Activated T-cell treated with anti-CD3 and anti-CD28 coated beads for 24 hours (primary cell): ENCODE measurements around the gene HERC4.
"Not testable (repeated sequence)": the region's sequence is repeated elsewhere in the genome, so short reads cannot be mapped to it uniquely, and the experiment has no call there.

Source experiments
- DNase-seq: peaks from one replicate; pipeline ENCODE4 v3.0.0-alpha.2; 2020; ENCODE audit warnings: low read depth

Gene HERC4

DNA sequence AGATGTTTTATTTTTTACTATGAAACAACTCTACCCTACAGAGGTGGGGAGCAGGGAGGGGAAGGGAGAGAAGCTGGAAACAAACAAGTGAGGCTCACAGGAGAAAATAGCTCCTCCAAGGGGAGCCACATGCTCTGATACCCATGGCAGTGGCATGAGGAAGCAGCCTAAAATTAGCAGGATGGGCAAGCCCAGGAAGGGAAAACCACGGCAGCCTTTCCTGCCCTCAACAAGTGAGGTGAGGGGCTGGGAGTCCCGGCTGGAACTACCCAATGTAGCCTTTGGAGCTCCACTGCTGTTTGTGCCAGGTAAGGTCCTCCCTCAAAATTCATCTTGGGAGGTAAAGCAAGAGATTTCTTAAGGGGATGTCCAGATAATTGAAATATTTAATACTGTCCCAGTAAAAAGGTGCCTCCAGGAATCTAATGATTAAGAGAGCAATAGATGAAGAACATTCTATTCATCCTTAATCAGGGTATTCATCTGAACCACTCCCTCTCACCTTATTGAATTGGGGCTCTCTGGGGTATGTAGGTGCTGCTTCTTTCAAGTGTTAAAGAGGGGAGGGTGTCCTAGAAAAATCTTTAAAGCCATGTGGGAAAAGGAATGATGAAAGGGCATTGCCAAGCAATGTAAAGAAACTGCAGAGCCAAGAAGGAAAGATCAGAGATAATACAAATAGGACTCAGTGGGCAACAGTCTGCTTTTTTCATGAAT lies 12.8 kb upstream of the HERC4 start:
- no peak for DNase-seq

DNA sequence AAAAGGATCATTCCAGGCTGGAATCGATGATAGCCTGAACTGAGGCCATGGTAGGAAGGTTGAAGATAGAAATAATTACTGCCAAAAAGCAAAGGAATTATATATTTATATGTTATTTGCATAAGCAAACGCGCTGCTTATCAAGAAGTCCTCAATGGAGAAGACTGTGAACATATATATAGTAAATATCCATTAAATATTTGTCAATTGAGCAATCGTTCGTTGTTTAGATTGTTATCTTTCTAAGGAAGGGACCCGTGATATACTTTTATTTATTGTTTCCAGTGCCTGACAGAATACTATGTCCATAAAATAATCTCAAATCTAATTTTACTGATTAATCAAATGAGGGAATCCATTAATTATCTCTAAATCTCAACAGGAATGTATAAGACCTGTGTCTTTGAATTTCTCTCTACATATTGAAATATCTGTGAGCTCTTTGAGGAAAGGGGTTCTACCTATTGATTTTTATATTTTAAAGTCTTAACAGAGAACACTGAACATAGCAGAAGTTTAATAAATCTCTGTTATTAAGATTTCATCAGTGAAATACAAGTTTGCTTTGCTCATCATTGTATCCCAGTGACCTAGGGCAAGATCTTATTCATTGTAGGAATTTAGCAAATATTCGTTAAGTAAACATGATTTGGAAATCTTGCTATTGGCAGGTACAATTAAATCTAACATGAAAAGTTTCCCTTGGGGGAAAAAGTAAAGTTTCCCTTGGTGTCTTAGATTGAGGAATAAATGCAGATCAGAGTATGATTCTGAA lies 12.0 kb upstream of the HERC4 start:
- no peak for DNase-seq

DNA sequence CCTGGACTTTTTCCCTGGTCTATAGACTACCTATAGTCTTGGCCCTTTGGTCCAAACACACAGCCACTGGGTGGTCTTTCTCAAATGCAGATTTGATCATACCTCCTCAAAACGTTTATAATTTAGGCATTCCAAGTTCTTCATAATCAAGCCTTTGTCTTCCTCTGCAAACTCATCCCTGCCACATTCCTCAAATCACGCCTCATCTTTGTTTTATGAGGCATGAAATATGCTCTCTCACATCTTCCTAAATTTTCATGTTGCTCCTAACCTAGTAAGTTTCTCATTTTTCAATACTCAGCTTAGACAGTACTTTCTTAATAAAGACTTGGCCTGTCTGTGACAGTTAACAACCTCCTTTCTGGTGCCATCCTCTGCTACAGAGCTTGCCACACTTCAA lies 10.9 kb upstream of the HERC4 start:
- no peak for DNase-seq

DNA sequence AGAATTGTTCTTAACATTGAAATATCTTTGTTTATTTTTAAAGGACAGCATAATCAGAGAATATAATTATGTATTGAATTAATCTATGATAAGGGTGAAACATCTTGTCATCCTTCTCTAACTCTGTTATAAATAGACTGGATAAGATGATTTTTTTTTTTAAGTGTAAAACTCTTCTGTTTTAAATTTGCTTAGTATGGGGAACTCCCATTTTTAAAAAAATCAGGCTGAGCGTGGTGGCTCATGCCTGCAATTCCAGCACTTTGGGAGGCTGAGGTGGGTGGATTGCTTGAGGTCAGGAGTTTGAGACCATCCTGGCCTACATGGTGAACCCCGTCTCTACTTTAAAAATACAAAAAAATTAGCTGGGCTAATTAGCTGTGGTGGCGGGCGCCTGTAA lies 9.4 kb upstream of the HERC4 start:
- DNase-seq, result no peak

DNA sequence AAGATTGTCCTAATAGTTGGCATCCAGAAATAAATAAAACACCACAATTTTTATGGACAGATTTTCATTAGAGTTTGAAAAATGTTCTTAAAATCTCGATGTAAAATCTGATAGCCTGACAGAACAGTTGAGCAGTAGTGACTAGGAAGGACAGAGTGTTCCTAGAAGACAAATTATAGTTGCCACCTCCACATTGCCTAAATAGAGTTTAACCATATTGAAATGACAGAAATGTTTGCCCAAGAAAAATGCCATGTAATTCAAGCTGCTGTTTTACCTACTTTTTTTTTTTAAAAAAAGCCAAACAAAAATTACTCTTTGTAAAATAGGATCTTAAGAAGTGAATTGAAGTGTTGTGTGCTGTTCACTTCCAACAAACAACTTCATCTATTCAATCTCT lies 8.9 kb upstream of the HERC4 start:
- DNase-seq, result no peak

DNA sequence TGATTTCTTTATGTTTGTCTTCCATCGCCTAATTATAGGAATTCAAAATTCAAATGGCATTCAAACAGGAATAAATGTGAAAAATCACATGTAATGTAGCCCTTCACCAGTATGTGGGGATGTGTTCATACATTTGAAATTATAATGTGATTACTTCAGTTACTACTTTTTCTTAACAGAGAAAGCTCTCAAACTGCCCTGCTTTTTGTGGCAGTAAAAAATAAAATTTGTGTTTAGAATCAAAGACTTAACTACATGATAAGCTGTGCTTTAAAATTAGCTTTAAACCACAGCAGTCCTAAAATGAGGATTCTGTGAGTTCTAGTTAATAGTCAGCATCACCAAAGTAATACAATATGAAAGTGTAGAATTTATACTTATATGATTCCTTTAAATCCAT lies 7.8 kb upstream of the HERC4 start:
- DNase-seq, result no peak

DNA sequence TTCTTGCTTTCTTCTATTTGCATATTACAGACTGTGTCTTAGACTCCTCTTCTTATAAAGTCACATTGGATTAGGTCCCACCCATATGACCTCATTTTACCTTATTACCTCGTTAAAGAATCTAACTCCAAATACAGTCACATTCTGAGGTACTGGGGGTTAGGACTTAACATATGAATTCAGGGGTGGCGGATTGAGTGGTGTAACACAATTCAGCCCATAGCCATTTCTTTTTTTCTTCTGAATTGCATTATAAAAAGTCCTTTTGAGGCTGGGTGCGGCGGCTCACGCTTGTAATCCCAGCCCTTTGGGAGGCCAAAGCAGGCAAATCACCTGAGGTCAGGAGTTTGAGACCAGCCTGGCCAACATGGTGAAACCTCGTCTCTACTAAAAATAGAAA lies 6.8 kb upstream of the HERC4 start:
- no peak for DNase-seq

DNA sequence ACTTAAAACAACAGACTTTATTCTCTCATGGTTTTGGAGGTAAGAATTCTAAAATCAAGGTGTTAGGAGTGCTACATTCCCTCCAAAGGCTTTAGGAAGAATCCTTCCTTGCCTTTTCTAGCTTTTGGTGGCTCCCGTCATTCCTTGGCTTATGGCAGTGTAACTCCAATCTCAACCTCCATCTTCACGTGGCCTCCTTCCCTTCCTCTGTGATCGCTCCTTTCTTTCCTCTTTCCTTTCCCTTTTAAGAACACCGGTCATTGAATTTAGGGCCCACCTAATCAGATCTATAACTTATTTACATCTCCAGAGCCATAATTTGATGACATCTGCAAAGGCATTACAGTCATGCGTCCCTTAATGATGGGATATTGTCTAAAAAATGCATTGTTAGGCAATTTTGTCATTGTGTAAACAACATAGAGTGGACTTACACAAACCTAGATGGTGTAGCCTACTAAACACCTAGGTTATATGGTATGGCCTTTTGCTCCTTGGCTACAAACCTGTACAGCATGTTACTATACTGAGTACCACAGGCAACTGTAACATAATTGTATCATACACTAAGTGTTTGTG lies 5.9 kb upstream of the HERC4 start:
- no peak for DNase-seq

DNA sequence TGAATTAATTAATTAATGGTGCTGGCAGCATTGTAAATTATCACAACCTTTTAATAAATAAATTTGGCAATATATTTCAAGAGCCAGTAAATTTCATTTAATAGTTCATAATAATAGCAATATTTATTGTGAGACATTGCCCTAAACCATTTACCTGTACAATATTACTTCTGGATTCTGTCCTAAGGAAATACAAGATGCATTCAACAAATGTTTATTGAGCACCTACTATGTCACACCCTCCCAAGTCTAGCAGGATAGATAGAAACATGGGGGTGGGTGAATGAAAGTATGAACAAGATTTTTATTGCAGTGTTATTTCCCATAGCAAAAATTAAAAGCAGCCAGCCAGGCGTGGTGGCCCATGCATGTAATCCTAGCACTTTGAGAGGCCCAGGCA lies 4.4 kb upstream of the HERC4 start:
- no peak for DNase-seq

DNA sequence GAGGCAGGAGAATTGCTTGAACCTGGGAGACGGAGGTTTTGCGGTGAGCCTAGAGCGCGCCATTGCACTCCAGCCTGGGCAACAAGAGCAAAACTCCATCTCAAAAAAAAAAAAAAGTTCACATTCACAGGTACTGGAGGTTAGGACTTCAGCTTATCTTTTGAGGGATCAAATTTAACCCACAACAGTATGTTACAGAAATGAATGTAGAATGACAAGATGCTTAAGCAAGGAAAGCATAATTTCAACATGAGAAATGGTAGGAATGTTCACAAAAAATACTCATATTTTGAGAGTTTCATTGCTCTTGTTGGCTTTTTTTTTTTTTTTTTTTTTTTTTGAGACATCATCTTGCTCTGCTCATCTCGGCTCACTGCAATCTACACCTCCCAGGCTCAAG lies 1.9 kb upstream of the HERC4 start:
- DNase-seq, result no peak

DNA sequence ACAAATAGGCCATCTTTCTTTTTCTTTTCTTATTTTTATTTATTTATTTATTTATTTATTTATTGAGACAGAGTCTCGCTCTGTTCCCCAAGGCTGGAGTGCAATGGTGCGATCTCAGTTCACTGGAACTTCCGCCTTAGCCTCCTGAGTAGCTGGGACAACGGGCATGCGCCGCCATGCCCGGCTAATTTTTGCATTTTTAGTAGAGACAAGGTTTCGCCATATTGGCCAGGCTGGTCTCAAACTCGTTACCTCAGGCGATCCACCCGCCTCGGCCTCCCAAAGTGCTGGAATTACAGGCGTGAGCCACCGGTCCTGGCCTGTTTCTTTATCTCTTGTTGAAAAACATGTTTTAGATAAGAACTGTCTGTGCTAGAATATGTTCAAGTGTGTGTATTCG lies 998 bp upstream of the HERC4 start:
- not testable (repeated sequence) for DNase-seq

DNA sequence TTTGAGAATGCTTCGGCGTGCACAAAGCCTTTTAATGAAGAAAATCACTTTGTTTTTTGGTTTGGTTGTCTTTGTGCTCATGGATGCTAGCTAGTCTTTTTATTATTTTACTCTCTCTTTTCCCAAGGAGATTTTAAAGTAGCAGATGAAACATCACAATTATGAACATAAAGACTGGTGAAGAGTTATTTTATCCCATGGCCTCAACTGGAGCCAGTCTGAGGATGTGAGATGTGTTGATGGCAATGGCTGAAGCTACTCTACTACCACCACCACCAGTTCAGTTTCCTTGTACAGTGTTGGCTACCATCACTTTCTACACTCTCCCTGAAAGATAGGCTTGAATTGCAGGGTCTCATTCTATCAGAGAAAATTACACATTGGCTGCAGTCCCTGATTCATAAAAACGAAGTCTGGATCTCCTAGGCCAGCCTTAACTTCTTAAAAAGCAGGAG lies 494 bp upstream of the HERC4 start:
- DNase-seq, result no peak

DNA sequence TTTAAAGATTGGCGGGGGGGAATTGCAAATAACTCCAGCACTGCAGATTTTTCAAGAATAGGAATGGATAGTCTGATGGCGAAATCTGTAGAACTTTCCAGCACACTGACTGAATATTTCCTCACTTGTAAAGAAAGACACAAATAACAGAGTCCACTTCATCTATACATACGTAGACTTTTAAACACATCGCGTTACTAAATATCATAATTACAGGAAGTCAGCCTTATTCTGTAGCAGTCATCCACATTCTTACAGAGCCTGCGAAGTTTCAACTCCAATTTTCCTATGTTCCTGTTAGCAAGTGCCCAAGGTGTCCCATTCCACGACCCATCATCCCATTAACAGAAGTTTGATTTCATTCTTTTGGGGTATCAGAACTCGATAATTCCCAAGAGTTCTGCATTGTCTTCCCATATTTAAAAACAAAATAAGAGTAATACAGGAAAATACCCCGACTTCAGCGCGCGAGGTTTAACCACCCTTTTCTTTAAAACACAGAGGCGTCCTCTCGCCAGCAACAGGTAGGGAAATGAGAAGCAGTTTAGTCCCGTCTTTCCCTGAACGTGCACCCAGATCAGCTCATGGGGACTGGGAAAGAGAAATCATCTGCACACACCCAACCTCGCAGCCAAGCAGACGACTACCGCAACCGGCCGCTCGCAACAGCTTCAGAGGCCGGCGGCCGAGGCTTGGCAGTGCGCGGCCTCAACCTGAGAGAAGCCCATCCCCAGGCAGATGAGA lies 880 bp downstream of the HERC4 start:
- DNase-seq, result no peak

DNA sequence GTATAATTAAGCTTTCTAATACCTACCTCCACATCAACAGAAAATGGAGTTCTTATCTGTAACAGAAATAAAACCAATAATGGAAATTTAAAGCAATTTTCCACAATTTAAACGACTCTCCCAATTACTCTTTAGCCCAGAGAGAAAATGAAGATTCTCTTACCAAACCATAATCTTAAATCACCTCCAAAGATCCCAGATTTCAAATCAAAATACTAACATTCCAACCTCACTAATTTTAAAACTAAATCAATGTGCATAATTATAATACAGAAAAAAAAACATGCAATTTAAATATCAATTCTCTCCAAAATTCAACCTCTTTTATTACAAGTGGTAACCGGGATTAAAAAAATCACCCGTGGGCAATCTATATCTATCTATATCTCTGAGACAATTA lies 1.5 kb downstream of the HERC4 start:
- no peak for DNase-seq

DNA sequence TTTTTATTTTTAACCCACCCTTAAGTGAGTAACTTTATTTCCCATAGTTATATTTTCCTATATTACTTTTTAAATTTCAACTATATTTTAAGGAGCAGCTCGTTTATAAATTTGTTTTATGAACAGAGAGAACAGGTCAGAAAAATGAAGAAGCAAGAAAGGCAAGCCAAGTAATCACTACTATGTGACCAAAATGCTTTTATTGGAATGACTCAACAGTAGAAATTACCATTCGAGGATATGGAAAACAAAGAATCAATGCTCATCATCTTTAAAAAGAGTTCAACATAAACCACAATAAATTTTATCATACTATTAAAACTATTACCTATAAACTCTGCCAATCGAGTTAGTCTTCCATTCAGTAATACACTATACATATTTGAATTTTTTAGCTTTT lies 7.6 kb downstream of the HERC4 start:
- DNase-seq, result no peak

DNA sequence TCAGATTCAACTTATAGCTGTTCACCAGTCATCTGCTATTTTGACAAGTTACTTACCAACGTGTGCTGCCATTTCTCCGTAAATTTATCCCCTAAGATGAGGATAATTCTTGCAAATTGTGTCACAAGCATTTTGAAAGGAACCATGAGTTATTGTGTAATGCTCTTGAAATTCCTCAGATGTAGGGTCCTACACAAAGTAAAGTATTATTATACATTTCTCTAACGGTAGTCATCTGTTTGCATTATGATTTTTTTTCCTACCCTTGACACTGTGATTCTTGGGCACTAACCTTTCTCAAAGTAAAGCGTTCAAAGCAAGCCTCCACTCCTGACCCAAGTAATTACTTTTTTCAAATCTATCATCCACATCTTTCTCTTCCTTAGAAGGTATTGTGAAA lies 8.1 kb downstream of the HERC4 start:
- DNase-seq, result no peak

DNA sequence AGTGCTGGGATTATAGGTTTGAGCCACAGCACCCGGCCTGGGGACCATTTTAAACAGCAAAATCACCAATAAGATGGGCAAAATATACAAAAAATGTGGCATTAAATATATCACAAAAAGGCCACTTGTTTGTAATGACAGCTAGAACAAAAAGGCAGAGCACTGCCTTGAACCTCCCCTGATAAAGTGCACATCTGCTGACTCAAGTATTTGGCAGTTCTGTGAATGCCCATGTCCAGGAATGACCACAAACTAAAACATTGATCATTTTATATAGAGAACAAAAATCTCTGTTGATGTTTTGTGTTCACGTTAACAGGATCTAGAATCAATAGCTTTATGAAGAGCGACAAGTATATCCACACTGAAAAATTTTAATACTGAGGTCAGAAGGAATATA lies 21.5 kb downstream of the HERC4 start:
- no peak for DNase-seq

DNA sequence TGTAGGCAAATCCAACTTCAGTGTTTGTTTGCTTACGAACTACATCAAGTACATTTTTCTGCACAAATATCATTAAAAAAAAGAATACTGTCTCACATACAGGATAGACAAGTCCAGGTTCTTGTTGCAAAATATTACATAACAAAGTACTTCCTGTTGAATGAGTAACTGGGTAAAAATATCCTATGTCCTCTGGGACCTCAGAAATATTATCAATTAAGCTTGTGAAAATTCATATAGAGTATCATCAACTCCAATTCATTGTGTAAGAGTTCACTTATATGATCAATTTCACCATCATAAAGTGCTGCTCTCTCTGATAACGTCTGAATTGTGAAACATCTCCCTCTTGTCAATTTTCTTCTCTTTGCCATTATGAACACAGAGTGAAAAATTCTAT lies 22.6 kb downstream of the HERC4 start:
- no peak for DNase-seq

DNA sequence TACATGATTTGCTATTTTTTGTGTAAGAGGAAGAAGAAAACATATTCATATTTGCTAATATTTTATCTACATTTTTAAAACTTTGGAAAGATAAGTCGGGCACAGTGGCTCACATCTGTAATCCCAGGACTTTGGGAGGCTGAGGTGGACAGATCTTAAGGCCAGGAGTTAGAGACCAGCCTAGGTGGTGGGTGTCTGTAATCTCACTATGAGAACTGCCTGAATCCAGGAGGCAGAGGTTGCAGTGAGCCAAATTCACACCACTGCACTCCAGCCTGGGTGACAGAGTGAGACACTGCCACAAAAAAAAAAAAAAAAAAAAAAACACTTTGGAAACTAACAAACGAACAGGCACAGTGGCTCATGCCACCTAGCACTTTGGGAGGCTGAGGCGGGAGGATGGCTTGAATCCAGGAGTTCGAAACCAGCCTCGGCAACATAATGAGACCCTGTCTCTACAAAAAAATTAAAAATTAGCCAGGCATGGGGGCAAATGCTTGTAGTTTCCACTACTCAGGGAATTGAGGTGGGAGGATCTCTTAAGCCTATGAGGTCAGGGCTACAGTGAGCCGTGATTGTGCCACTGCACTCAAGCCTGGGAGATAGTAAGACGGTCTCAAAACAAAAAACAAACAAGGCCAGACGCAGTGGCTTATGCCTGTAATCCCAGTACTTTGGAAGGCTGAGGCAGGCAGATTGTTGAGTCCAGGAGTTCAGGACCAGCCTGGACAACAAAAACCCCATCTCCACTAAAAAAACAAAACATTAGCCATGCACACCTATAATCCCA lies 25.6 kb downstream of the HERC4 start:
- no peak for DNase-seq

DNA sequence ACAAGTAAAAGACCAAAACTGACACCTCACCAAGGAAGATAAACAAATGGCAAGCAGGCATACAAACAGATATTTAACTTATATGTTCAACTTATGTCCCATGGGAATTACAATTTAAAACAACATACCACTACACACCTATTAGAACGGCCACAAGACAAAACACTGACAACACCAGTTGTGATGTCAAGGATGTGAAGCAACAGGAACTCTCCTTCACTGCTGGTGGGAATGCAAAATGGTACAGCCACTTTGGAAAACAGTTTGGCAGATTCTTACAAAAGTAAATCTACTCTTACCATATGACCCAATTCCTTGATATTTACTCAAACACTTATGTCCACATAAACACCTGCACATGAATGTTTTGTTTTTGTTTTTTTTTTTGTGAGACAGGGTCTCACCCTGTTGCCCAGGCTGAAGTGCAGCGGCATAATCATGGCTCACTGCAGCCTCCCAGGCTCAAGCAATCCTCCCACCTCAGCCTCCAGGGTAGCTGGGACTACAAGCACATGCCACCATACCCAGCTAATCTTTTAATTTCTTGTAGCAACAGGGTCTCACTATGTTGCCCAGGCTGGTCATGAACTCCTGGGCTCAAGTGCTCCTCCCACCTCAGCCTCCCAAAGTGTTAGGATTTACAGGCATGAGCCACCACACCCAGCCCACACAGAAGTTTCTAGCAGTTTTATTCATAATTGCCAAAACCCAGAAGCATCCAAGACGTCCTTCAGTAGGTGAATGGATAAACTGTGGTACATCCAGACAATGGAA lies 27.3 kb downstream of the HERC4 start:
- no peak for DNase-seq

DNA sequence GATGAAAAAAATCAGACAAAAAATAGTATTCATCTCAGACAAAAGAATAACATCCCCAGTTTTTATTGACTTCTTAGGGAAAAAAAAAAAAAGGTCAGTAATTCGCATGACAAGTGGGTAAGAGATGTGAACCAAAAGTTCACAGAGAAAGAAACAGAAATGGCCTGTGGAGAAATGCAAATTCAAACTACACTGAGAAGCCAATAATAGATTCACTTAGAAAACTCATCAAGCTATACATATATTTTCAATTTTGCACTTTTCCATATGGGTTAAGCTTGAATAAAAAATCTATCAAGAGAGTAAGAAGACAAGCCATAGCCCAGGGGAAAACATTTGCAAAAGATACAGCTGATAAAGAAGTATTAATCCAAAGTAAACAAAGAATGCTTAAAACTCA lies 28.0 kb downstream of the HERC4 start:
- no peak for DNase-seq
